ENCODE data around the gene PTPRE.

PTPRE gene

DNA sequence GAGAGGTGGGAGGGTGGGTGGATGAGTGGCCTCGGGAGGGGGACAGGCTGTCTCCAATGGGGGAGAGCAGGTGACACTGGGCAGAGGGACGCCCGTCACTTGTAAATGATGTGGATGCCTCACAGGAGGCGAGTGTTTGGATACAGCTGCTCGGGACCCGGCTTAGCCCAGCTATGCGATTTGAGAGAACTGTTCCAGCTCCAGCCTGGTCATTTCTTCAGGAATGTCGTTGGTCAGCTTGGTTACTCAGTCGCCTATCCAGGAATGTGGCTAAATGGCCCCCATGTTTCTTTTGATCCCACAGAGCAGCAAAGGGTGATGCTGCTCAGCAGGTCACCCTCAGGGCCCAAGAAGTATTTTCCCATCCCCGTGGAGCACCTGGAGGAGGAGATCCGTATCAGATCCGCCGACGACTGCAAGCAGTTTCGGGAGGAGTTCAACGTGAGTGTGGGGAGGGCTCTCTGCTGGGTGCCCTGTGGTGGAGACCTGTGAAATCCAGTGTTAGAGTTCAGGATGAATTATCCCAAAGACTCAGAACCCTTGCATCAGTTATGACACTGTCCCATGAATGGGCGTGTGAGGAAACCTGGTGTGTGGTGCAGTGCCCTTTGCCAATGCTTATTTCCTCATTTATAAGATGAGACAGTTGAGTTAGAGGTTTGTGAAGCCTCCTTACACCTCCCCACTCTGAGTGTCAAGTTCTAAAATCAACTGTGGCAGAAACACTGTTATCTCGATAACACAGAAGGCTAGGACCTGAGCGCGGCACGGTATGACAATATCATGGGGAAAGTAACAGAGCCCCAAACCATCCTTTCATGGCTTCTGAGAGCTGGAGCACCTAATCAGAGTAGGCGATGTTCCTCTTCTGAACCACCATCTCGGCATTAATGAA is 142.6 kb downstream of the PTPRE start:
- no peak overlapping the region for H3K4me3 ChIP-seq (ENCODE audit: low read length)
- H3K27me3 ChIP-seq (ENCODE audit: control insufficient read depth, insufficient read depth, low read length): no peaks in the 10 kb centered on the region
- no peak overlapping the region for H3K9ac ChIP-seq (ENCODE audit: low read depth, low read length)
- H3K4me2 ChIP-seq (ENCODE audit: low read length): no peak overlapping the region
- H3K4me1 ChIP-seq (ENCODE audit: control insufficient read depth, insufficient read depth, low read length): peaks cover 5% of the 10 kb centered on the region
- no peaks in the 10 kb centered on the region for H3K36me3 ChIP-seq (ENCODE audit: insufficient read depth, low read length)
- H3K9me3 ChIP-seq (replicated peaks; ENCODE audit: low read length): no peaks in the 10 kb centered on the region

DNA sequence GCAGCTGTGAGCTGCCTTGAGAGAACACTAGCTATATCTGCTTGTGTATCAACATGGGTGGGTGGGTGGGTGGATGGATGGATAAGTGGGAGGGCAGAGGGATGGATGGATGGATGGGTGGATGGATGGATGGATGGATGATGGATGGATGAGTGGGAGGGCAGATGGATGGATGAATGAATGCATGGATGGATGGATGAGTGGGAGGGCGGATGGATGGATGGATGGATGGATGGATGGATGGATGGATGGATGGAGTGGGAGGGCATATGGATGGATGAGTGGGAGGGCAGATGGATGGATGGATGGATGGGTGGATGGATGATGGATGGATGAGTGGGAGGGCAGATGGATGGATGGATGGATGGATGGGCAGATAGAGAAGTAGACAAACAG is 143.2 kb downstream of the PTPRE start:
- Histone ChIP-seq H3K9ac (ENCODE audit: low read depth, low read length) (no peak overlapping the region), H3K27me3 (ENCODE audit: control insufficient read depth, insufficient read depth, low read length) (no peaks in the 10 kb centered on the region), H3K4me2 (ENCODE audit: low read length) (no peak overlapping the region), H3K36me3 (ENCODE audit: insufficient read depth, low read length) (no peaks in the 10 kb centered on the region), H3K4me1 (ENCODE audit: control insufficient read depth, insufficient read depth, low read length) (peaks cover 5% of the 10 kb centered on the region), H3K4me3 (ENCODE audit: low read length) (no peak overlapping the region), H3K9me3 (replicated peaks; ENCODE audit: low read length) (no peaks in the 10 kb centered on the region)

DNA sequence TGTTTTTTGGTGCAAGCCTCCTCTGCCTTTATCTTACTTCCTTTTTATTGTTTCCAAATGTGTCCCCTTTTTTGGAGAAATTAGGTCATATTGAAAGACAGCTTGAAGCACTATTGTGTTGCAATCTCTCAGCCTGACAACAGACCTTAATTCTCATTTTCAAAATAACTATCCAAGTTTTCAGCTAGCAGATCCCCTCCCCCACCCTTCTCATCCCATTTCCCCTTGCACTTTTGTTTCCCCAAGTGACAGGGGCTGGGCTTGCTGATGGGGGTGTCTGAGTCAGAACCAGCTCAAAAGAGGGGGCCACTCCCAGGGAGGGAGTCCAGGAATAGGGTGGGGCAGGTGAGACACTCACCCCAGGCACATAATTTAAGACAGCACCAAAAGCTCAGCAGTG is 144.0 kb downstream of the PTPRE start:
- no peak overlapping the region for H3K4me2 ChIP-seq (ENCODE audit: low read length)
- H3K9me3 ChIP-seq (replicated peaks; ENCODE audit: low read length): no peaks in the 10 kb centered on the region
- H3K36me3 ChIP-seq (ENCODE audit: insufficient read depth, low read length): no peaks in the 10 kb centered on the region
- H3K27me3 ChIP-seq (ENCODE audit: control insufficient read depth, insufficient read depth, low read length): no peaks in the 10 kb centered on the region
- peaks cover 5% of the 10 kb centered on the region for H3K4me1 ChIP-seq (ENCODE audit: control insufficient read depth, insufficient read depth, low read length)
- no peak overlapping the region for H3K4me3 ChIP-seq (ENCODE audit: low read length)
- no peak overlapping the region for H3K9ac ChIP-seq (ENCODE audit: low read depth, low read length)

DNA sequence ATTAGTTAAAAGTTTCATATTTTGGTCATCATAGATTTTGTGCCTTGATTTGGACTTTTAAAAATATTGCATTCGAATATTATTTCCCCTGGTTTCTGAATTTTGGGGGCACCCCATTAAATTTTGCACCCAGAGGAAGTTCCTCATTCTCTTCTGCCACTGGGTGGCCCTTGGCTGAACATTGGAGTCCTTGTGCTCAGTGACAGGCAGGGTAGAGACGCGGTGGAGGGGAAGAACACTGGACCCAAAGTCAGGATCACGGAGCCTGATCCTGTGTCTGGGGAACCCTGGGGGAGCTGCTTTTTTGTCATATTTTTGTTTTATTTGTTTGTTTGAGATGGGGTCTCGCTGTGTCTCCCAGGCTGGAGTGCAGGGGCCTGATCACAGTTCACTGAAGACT is 144.6 kb downstream of the PTPRE start:
- H3K4me2 ChIP-seq (ENCODE audit: low read length): no peak overlapping the region
- no peak overlapping the region for H3K9ac ChIP-seq (ENCODE audit: low read depth, low read length)
- H3K4me3 ChIP-seq (ENCODE audit: low read length): no peak overlapping the region
- no peaks in the 10 kb centered on the region for H3K9me3 ChIP-seq (replicated peaks; ENCODE audit: low read length)
- H3K4me1 ChIP-seq (ENCODE audit: control insufficient read depth, insufficient read depth, low read length): peaks cover 5% of the 10 kb centered on the region
- H3K36me3 ChIP-seq (ENCODE audit: insufficient read depth, low read length): no peaks in the 10 kb centered on the region
- H3K27me3 ChIP-seq (ENCODE audit: control insufficient read depth, insufficient read depth, low read length): no peaks in the 10 kb centered on the region

GRCh38 chr10:128052696-128053095 is 145.8 kb downstream of the PTPRE start:
- Histone ChIP-seq H3K9me3 (replicated peaks; ENCODE audit: low read length) (no peaks in the 10 kb centered on the region), H3K4me1 (ENCODE audit: control insufficient read depth, insufficient read depth, low read length) (peaks cover 1% of the 10 kb centered on the region), H3K27me3 (ENCODE audit: control insufficient read depth, insufficient read depth, low read length) (no peaks in the 10 kb centered on the region), H3K4me3 (ENCODE audit: low read length) (no peak overlapping the region), H3K36me3 (ENCODE audit: insufficient read depth, low read length) (no peaks in the 10 kb centered on the region), H3K9ac (ENCODE audit: low read depth, low read length) (no peak overlapping the region), H3K4me2 (ENCODE audit: low read length) (no peak overlapping the region)

DNA sequence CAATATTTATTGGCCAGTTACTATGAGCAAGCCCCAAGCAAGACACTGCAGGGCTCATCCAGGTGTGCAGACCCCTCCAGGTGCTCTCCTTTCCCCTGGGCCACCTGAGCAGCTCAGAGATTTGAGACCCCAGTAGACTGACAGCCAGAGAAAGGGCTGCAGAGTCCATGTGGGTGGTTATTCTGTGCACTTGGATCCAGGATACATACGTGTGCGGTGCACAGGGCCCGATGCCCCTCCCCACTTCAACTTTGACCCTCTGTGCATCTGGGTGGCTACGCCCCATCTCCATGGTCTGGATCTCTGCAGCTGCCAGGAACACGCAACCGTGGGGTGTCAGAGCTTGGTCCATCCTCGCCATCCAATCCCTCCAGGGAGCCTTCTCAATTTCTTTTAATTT is 146.5 kb downstream of the PTPRE start:
- Histone ChIP-seq H3K4me3 (ENCODE audit: low read length) (no peak overlapping the region), H3K27me3 (ENCODE audit: control insufficient read depth, insufficient read depth, low read length) (no peaks in the 10 kb centered on the region), H3K4me1 (ENCODE audit: control insufficient read depth, insufficient read depth, low read length) (no peaks in the 10 kb centered on the region), H3K9me3 (replicated peaks; ENCODE audit: low read length) (no peaks in the 10 kb centered on the region), H3K9ac (ENCODE audit: low read depth, low read length) (no peak overlapping the region), H3K4me2 (ENCODE audit: low read length) (no peak overlapping the region), H3K36me3 (ENCODE audit: insufficient read depth, low read length) (no peaks in the 10 kb centered on the region)

DNA sequence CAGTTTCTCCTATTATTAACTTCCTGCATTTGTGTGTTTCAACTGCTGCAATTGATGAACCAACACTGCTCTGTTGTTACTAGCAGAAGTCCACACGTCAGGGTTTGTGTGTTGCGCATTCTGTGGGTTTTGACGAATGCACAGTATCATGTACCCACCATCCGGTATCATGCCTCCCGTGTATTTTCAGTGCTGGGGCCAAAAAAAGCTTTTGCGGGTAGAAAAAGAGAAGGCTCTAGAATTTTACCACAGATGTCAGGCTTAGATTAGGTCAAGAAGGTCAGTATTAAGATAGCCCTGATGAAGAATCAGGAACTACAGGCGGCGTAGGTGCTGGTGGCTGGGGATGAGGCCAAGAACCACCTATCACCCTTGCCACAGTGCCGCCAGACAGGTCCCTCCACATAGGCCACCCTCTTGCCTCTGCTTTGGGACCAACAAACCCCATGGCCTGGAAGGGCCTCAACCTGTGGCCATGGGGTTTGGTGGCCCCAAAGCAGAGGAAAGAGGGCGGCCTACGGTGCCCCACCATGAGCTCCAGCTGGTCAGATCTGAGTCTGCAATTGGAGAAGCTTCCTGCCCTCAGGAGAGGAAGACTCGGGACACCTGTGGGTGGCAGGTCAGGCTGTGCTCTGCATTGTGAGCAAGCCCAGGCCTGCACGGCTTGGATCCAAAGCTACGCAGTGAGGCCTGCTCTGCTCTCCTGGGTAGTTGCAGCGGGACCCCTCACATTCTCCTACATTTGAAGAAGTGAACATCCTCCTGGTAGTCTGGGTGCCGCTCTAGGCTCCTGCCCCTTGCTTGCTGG is 147.5 kb downstream of the PTPRE start:
- Histone ChIP-seq H3K36me3 (ENCODE audit: insufficient read depth, low read length) (no peaks in the 10 kb centered on the region), H3K4me1 (ENCODE audit: control insufficient read depth, insufficient read depth, low read length) (no peaks in the 10 kb centered on the region), H3K27me3 (ENCODE audit: control insufficient read depth, insufficient read depth, low read length) (no peaks in the 10 kb centered on the region), H3K9ac (ENCODE audit: low read depth, low read length) (no peak overlapping the region), H3K9me3 (replicated peaks; ENCODE audit: low read length) (no peaks in the 10 kb centered on the region), H3K4me3 (ENCODE audit: low read length) (no peak overlapping the region), H3K4me2 (ENCODE audit: low read length) (no peak overlapping the region)

DNA sequence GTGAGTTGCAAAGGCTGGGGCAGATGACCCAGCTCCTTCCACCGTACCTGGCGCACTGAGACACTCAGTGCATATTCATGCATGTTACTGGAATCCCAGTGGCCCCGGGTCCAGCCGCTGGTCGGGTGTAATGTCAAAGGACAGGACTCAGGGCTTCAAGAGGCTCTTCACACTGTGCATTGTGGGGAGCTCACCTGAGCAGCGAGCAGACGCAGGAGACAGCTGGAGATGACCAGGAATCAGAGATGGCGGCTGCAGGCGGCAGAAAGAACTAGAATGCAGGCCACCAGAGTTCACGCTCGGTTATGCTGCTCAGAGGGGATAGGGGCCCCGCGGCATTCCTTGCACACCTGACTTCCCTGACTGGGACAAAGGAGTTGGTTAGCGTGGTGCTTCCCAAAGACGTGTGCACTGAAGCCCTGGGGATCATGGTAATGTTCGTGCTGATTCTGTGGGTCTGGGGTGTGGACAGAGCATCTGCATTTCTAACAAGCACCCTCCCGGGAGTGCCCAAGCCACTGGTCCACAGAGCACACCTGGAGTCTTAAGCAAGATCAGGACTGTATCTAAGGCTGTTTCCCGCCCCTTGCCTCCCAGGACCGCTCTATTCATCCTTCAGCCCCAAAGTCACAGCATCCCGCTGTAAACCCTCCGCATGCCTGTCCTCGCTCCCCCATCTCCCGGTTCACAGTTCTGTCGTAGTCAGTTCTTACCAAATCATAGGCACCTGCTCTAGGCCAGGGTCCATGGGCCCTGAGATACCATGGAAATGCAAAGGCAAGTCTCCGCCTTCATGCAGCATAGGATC is 148.4 kb downstream of the PTPRE start:
- Histone ChIP-seq H3K9me3 (replicated peaks; ENCODE audit: low read length) (no peaks in the 10 kb centered on the region), H3K9ac (ENCODE audit: low read depth, low read length) (no peak overlapping the region), H3K4me2 (ENCODE audit: low read length) (no peak overlapping the region), H3K4me3 (ENCODE audit: low read length) (no peak overlapping the region), H3K27me3 (ENCODE audit: control insufficient read depth, insufficient read depth, low read length) (no peaks in the 10 kb centered on the region), H3K4me1 (ENCODE audit: control insufficient read depth, insufficient read depth, low read length) (no peaks in the 10 kb centered on the region), H3K36me3 (ENCODE audit: insufficient read depth, low read length) (no peaks in the 10 kb centered on the region)

DNA sequence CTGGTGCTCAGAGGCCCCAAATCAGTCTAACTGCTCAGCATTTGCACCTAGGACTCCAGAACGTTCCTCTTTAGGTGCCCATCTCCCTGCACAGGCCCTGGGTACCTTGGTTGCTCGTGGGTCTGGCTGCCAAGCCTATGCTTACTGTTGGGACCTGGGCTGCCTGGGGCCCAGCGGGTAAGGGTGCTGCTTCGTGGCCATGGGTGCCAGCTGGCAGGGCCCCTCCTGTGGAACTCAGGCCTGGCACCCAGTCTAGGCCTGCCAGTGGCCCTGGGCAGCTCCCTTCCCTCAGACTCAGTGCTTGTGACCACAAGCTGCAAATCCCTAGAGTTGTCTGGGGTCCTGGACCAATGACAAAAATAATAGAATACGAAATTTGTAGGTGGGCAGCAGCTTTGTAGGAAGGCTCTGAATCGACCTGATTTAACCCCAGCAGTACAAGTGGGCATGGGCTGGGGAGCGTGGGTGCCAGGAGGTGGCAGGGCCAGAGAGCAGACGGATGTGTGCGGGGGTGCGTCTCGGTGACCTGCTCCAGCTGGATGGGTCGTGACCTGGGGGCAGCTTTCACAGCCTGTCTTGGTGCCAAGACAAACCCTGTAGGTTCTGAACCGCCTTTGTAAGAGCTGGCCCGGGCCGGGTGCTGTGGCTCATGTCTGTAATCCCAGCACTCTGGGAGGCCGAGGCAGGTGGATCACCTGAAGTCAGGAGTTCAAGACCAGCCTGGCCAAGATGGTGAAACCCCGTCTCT is 149.6 kb downstream of the PTPRE start:
- Histone ChIP-seq H3K4me3 (ENCODE audit: low read length) (no peak overlapping the region), H3K36me3 (ENCODE audit: insufficient read depth, low read length) (no peaks in the 10 kb centered on the region), H3K27me3 (ENCODE audit: control insufficient read depth, insufficient read depth, low read length) (no peaks in the 10 kb centered on the region), H3K4me2 (ENCODE audit: low read length) (no peak overlapping the region), H3K9ac (ENCODE audit: low read depth, low read length) (no peak overlapping the region), H3K4me1 (ENCODE audit: control insufficient read depth, insufficient read depth, low read length) (no peaks in the 10 kb centered on the region), H3K9me3 (replicated peaks; ENCODE audit: low read length) (no peaks in the 10 kb centered on the region)

- Histone ChIP-seq H3K9me3 (replicated peaks; ENCODE audit: low read length) (no peaks in the 10 kb centered on the region), H3K4me1 (ENCODE audit: control insufficient read depth, insufficient read depth, low read length) (peaks cover 5% of the 10 kb centered on the region), H3K4me2 (ENCODE audit: low read length) (no peak overlapping the region), H3K4me3 (ENCODE audit: low read length) (no peak overlapping the region), H3K36me3 (ENCODE audit: insufficient read depth, low read length) (no peaks in the 10 kb centered on the region), H3K9ac (ENCODE audit: low read depth, low read length) (no peak overlapping the region), H3K27me3 (ENCODE audit: control insufficient read depth, insufficient read depth, low read length) (no peaks in the 10 kb centered on the region)
Observed at GRCh38 chr10:128058106-128058749, 151.3 kb downstream of the PTPRE start.

All from skeletal muscle satellite cell (primary cell).